Stomach (tissue), 9 donors: ENCODE data around the gene KRT33B. TPM values are rescaled to one million over a fixed set of nuclear protein-coding genes. Genes with fewer than 3 reads are reported as not detected.
"Not testable (repeated sequence)": the region's sequence is repeated elsewhere in the genome, so short reads cannot be mapped to it uniquely, and the experiment has no call there.

Source experiments
- DNase-seq, 2 donors: peaks; one replicate each; pipeline versions ENCODE4 v3.0.0 to v3.0.0-alpha.2; 2013 to 2019
- H3K27ac ChIP-seq, 5 donors: fragments of 200-600 bp in 4 of 5; sonication (generic) in 4 of 5; one replicate each; pipeline ENCODE4 v1.5.1; 2013 to 2019; ENCODE audit warnings: mild to moderate bottlenecking in 1 of 5, moderate library complexity in 1 of 5
- H3K27me3 ChIP-seq, 3 donors: fragments of 200-600 bp; sonication (generic); one replicate each; pipeline ENCODE4 v1.5.1; 2017 to 2019; ENCODE audit warnings: mixed run types in 1 of 3
- H3K36me3 ChIP-seq, 4 donors: fragments of 200-600 bp; sonication (generic); 1 replicate in 3 of 4; 2 replicates in 1 of 4; pipeline ENCODE4 v1.5.1; 2016 to 2019
- H3K4me1 ChIP-seq, 4 donors: fragments of 200-600 bp; sonication (generic); one replicate each; pipeline ENCODE4 v1.5.1; 2016 to 2019
- H3K4me3 ChIP-seq, 4 donors: fragments of 200-600 bp; sonication (generic) in 3 of 4; one replicate each; pipeline ENCODE4 v1.5.1; 2016 to 2019; ENCODE audit warnings: mild to moderate bottlenecking in 1 of 4
- H3K9me3 ChIP-seq, 4 donors: fragments of 200-600 bp; sonication (generic); one replicate each; pipeline ENCODE4 v1.5.1; 2016 to 2019
- EP300 ChIP-seq: sonication (generic); formaldehyde crosslinking; IDR thresholded peaks from one replicate; pipeline ENCODE4 v1.6.1; 2017; ENCODE audit warnings: antibody characterized with exemption
- POLR2A ChIP-seq, 4 donors: fragments of 450-650 bp; IDR thresholded peaks; one replicate each; pipeline ENCODE4 v1.6.1; 2016; ENCODE audit warnings: antibody characterized with exemption in 4 of 4, control low read depth in 2 of 4, mild to moderate bottlenecking in 1 of 4, moderate library complexity in 1 of 4
- POLR2AphosphoS5 ChIP-seq, 3 donors: sonication (generic); formaldehyde crosslinking; IDR thresholded peaks; one replicate each; pipeline ENCODE4 v1.6.1; 2016; ENCODE audit warnings: antibody characterized with exemption in 3 of 3
- WGBS, 5 donors: extraction: QIAGEN DNeasy Blood & Tissue Kit in 3 of 5; methylation state at CpG; one replicate each; pipeline versions ENCODE4 v1.1.5 to v1.1.7; 2013 to 2018; 5-methylcytosine and 5-hydroxymethylcytosine counted together
- intact Hi-C: fragments of 100-400 bp; cut with DNase I; formaldehyde crosslinking; loops from one replicate; pipeline ENCODE4 v1.15.1; 2023; ENCODE audit warnings: low total_unique reads
- polyA plus RNA-seq, 3 donors: library from polyadenylated mRNA; stranded (reverse); fragments of 200-250 nt; gene quantifications; one replicate each; pipeline ENCODE4 v1.2.3, GENCODE V29; 2013
- total RNA-seq, 5 donors: library from RNA; depleted of rRNA; stranded (reverse); fragments of >200 nt; gene quantifications; one replicate each; pipeline versions ENCODE4 v1.1.0 to v1.2.3, GENCODE V29; 2014 to 2016
- TF ChIP-seq, protein P1 (sequence below), 7 experiments: fragments of 450-650 bp in 4 of 7; fragments of 200-600 bp in 3 of 7; sonication (generic) in 3 of 7; IDR thresholded peaks; one replicate each; pipeline ENCODE4 v1.5.1; 2016 to 2019; ENCODE audit warnings: antibody characterized with exemption in 7 of 7, control low read depth in 2 of 7, mild to moderate bottlenecking in 1 of 7
- donor health status: healthy with polysubstance abuse.
- donor health status: Bipolar disorder and iron deficiency.
- donor health status: healthy.

The KRT33B gene
- total and polyA plus RNA-seq, 8 donors = not detected

GRCh38 chr17:41347869-41348760 is 21.5 kb downstream of the KRT33B start:
- Histone ChIP-seq H3K4me3 (no peak overlapping the region), H3K27ac (no peak overlapping the region), H3K27me3 (no peaks in the 10 kb centered on the region), H3K4me1 (no peaks in the 10 kb centered on the region), H3K36me3 (no peaks in the 10 kb centered on the region), H3K9me3 (peaks cover 0 to 1% (median under 1%) of the 10 kb centered on the region in 4 donors)
- intact Hi-C loops = no loop called here
- peak in 1 of 2 donors; percentile 41 for DNase-seq
- WGBS, 5 donors = 74 to 83% (median 83%) methylated on average over 7 of the region's 7 CpGs
- TF ChIP-seq POLR2A (IDR thresholded peaks at IDR 0.05) = no peak
- no peak for TF ChIP-seq POLR2AphosphoS5 (IDR thresholded peaks at IDR 0.05)
- TF ChIP-seq, protein P1, sequence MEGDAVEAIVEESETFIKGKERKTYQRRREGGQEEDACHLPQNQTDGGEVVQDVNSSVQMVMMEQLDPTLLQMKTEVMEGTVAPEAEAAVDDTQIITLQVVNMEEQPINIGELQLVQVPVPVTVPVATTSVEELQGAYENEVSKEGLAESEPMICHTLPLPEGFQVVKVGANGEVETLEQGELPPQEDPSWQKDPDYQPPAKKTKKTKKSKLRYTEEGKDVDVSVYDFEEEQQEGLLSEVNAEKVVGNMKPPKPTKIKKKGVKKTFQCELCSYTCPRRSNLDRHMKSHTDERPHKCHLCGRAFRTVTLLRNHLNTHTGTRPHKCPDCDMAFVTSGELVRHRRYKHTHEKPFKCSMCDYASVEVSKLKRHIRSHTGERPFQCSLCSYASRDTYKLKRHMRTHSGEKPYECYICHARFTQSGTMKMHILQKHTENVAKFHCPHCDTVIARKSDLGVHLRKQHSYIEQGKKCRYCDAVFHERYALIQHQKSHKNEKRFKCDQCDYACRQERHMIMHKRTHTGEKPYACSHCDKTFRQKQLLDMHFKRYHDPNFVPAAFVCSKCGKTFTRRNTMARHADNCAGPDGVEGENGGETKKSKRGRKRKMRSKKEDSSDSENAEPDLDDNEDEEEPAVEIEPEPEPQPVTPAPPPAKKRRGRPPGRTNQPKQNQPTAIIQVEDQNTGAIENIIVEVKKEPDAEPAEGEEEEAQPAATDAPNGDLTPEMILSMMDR (IDR thresholded peaks at IDR 0.05) = no peak
- no peak for TF ChIP-seq EP300

GRCh38 chr17:41346421-41346820 is 23.2 kb downstream of the KRT33B start:
- 82 to 93% (median 89%) methylated on average over 12 to 16 of the region's 16 CpGs for WGBS, 5 donors
- H3K4me1 ChIP-seq, H3K27me3 ChIP-seq, H3K36me3 ChIP-seq, DNase-seq, intact Hi-C loops, H3K27ac ChIP-seq, H3K4me3 ChIP-seq: not testable (repeated sequence)
- peaks cover 0 to 17% (median 10%) of the 10 kb centered on the region in 4 donors for H3K9me3 ChIP-seq

GRCh38 chr17:41345992-41346391 is 23.6 kb downstream of the KRT33B start:
- H3K27ac ChIP-seq = no peak overlapping the region
- peaks cover 0 to 17% (median 10%) of the 10 kb centered on the region in 4 donors for H3K9me3 ChIP-seq
- no peaks in the 10 kb centered on the region for H3K36me3 ChIP-seq
- H3K4me3 ChIP-seq = no peak overlapping the region
- no peaks in the 10 kb centered on the region for H3K27me3 ChIP-seq
- TF ChIP-seq POLR2A (IDR thresholded peaks at IDR 0.05) = no peak
- no peaks in the 10 kb centered on the region for H3K4me1 ChIP-seq
- 79 to 93% (median 89%) methylated on average over 3 of the region's 3 CpGs for whole genome bisulfite sequencing, 5 donors
- intact Hi-C loops = no loop called here
- DNase-seq = no peak

GRCh38 chr17:41343029-41343428 is 26.6 kb downstream of the KRT33B start:
- no peak overlapping the region for H3K4me3 ChIP-seq
- H3K27me3 ChIP-seq = no peaks in the 10 kb centered on the region
- peaks cover 0 to 12% (median 6%) of the 10 kb centered on the region in 4 donors for H3K4me1 ChIP-seq
- intact Hi-C loops = no loop called here
- TF ChIP-seq EP300 (no peak), POLR2AphosphoS5 (IDR thresholded peaks at IDR 0.05) (no peak), POLR2A (IDR thresholded peaks at IDR 0.05) (no peak)
- TF ChIP-seq, protein P1 (IDR thresholded peaks at IDR 0.05) = no peak
- 79 to 96% (median 86%) methylated on average over 3 of the region's 3 CpGs for WGBS, 5 donors
- H3K9me3 ChIP-seq = peaks cover 0 to 17% (median 10%) of the 10 kb centered on the region in 4 donors
- H3K36me3 ChIP-seq = no peaks in the 10 kb centered on the region
- DNase-seq = no peak
- H3K27ac ChIP-seq = no peak overlapping the region

- no peak overlapping the region for H3K27ac ChIP-seq
- TF ChIP-seq, protein P1 (IDR thresholded peaks at IDR 0.05) = no peak
- TF ChIP-seq POLR2AphosphoS5 (IDR thresholded peaks at IDR 0.05) (no peak), POLR2A (IDR thresholded peaks at IDR 0.05) (no peak), EP300 (no peak)
- H3K4me1 ChIP-seq = peaks cover 0 to 12% (median 6%) of the 10 kb centered on the region in 4 donors
- H3K4me3 ChIP-seq = no peak overlapping the region
- no peaks in the 10 kb centered on the region for H3K36me3 ChIP-seq
- intact Hi-C loops = no loop called here
- DNase-seq = no peak
- peaks cover 0 to 17% (median 10%) of the 10 kb centered on the region in 4 donors for H3K9me3 ChIP-seq
- WGBS, 5 donors = 69 to 80% (median 75%) methylated on average over 7 of the region's 7 CpGs
- no peaks in the 10 kb centered on the region for H3K27me3 ChIP-seq
Observed at GRCh38 chr17:41340934-41341861, 28.4 kb downstream of the KRT33B start.
